Liver (tissue), 3 donors: Measurements from ENCODE around the gene TICAM2.

Source experiments
- ATF3 ChIP-seq: IDR thresholded peaks from 2 replicates; pipeline ENCODE4 v1.6.1; 2016; ENCODE audit warnings: antibody characterized with exemption
- CTCF ChIP-seq: fragments of 150-350 bp; IDR thresholded peaks from 2 replicates; pipeline ENCODE4 v1.5.1; 2017; ENCODE audit warnings: improper control_type of control experiment, low read depth, low read length; ENCODE audit not compliant: missing input control
- EGR1 ChIP-seq, 2 donors: IDR thresholded peaks; 2 replicates each; pipeline ENCODE4 v1.6.1; 2016 to 2018; ENCODE audit warnings: antibody characterized with exemption in 2 of 2, low read depth in 2 of 2
- FOXA1 ChIP-seq: IDR thresholded peaks from 2 replicates; pipeline ENCODE4 v1.6.1; 2016; ENCODE audit warnings: antibody characterized with exemption
- GABPA ChIP-seq, 2 donors: IDR thresholded peaks in 1 of 2; conservative IDR thresholded peaks in 1 of 2; 2 replicates each; pipeline ENCODE4 v1.6.1; 2016; ENCODE audit warnings: antibody characterized with exemption in 2 of 2, mild to moderate bottlenecking in 1 of 2, moderate library complexity in 1 of 2
- HNF4A ChIP-seq, 2 donors: conservative IDR thresholded peaks; 2 replicates each; pipeline ENCODE4 v1.6.1; 2016; ENCODE audit warnings: antibody characterized with exemption in 2 of 2, mild to moderate bottlenecking in 2 of 2
- MAX ChIP-seq: IDR thresholded peaks from 2 replicates; pipeline ENCODE4 v1.6.1; 2016; ENCODE audit warnings: antibody characterized with exemption
- RAD21 ChIP-seq, 2 donors: IDR thresholded peaks; 2 replicates each; pipeline ENCODE4 v1.6.1; 2016; ENCODE audit warnings: antibody characterized with exemption in 2 of 2, mild to moderate bottlenecking in 2 of 2
- REST ChIP-seq: IDR thresholded peaks from 2 replicates; pipeline ENCODE4 v1.6.1; 2016; ENCODE audit warnings: antibody characterized with exemption, mild to moderate bottlenecking
- SP1 ChIP-seq: IDR thresholded peaks from 2 replicates; pipeline ENCODE4 v1.6.1; 2018; ENCODE audit warnings: antibody characterized with exemption, mild to moderate bottlenecking
- YY1 ChIP-seq: IDR thresholded peaks from 2 replicates; pipeline ENCODE4 v1.6.1; 2016; ENCODE audit warnings: antibody characterized with exemption, mild to moderate bottlenecking
- ZBTB33 ChIP-seq: IDR thresholded peaks from 2 replicates; pipeline ENCODE4 v1.6.1; 2016; ENCODE audit warnings: antibody characterized with exemption
- donor health status: healthy.
- donor health status: healthy.

- no peak for TF ChIP-seq CTCF
- no peak for TF ChIP-seq YY1
- no peak for TF ChIP-seq HNF4A (conservative IDR thresholded peaks at IDR 0.05)
- no peak for TF ChIP-seq SP1
- no peak for TF ChIP-seq ATF3
- no peak for TF ChIP-seq ZBTB33
- no peak for TF ChIP-seq EGR1 (IDR thresholded peaks at IDR 0.05; ENCODE audit: low read depth in 2 of 2)
- no peak for TF ChIP-seq GABPA (IDR thresholded peaks at IDR 0.05 in 1 of 2, conservative IDR thresholded peaks at IDR 0.05 in 1 of 2)
- no peak for TF ChIP-seq REST
- no peak for TF ChIP-seq RAD21 (IDR thresholded peaks at IDR 0.05)
- no peak for TF ChIP-seq FOXA1
- TF ChIP-seq MAX: no peak
Measured at GRCh38 chr5:115551415-115551814, 50.9 kb downstream of the TICAM2 start.
